CD4-positive, alpha-beta memory T cell (primary cell): ENCODE measurements around the gene SECISBP2. TPM values are rescaled to one million over a fixed set of nuclear protein-coding genes. Genes with fewer than 3 reads are reported as not detected.
A peak's percentile ranks its signal among the peaks of the same experiment; 100 is the strongest.

Experiments
- CTCF ChIA-PET: fragments of 350-600 bp; sonication (Branson Sonifier 250); formaldehyde crosslinking; loops from one replicate; lab custom pipeline; 2021; ENCODE audit warnings: inconsistent platforms; ENCODE audit not compliant: partially characterized antibody; lab: Charles Lee
- POLR2A ChIA-PET: fragments of 350-600 bp; sonication (Branson Sonifier 250); formaldehyde crosslinking; loops from one replicate; lab custom pipeline; 2021; ENCODE audit not compliant: partially characterized antibody; lab: Charles Lee
- DNase-seq, 5 donors: peaks; one replicate each; pipeline versions ENCODE4 v3.0.0 to v3.0.0-alpha.2; 2020 to 2022; ENCODE audit warnings: mixed read lengths in 1 of 5
- H3K27ac ChIP-seq: one replicate; pipeline ENCODE4 v1.7.0; 2013; ENCODE audit warnings: low read depth, low read length
- H3K27me3 ChIP-seq: 2 replicates; pipeline ENCODE4 v1.7.0; 2013; ENCODE audit warnings: mild to moderate bottlenecking, low read length, moderate library complexity; ENCODE audit not compliant: insufficient read depth
- H3K36me3 ChIP-seq: 2 replicates; pipeline ENCODE4 v1.7.0; 2013; ENCODE audit warnings: mild to moderate bottlenecking, low read length, moderate library complexity; ENCODE audit not compliant: insufficient read depth
- H3K4me1 ChIP-seq: 2 replicates; pipeline ENCODE4 v1.7.0; 2013; ENCODE audit warnings: mild to moderate bottlenecking, low read length, moderate library complexity; ENCODE audit not compliant: insufficient read depth
- H3K4me3 ChIP-seq, 2 donors: one replicate each; pipeline ENCODE4 v1.7.0; 2013; ENCODE audit warnings: low read length in 2 of 2, mild to moderate bottlenecking in 1 of 2
- H3K9me3 ChIP-seq, 2 donors: one replicate each; pipeline ENCODE4 v1.7.0; 2013; ENCODE audit warnings: low read length in 2 of 2, control low read depth in 1 of 2; ENCODE audit not compliant: control insufficient read depth in 1 of 2
- H3K27ac Mint-ChIP-seq, 7 donors: one replicate each; pipeline ENCODE4 v1.8.0; 2020 to 2021; ENCODE audit warnings: mixed read lengths in 7 of 7, mild to moderate bottlenecking in 6 of 7, inconsistent platforms in 3 of 7, moderate library complexity in 3 of 7
- H3K27me3 Mint-ChIP-seq, 2 donors: one replicate each; pipeline ENCODE4 v1.8.0; 2020 to 2021; ENCODE audit warnings: mixed read lengths in 2 of 2
- H3K36me3 Mint-ChIP-seq, 2 donors: one replicate each; pipeline ENCODE4 v1.8.0; 2020 to 2021; ENCODE audit warnings: mixed read lengths in 2 of 2, inconsistent platforms in 1 of 2, mild to moderate bottlenecking in 1 of 2
- H3K4me1 Mint-ChIP-seq, 4 donors: one replicate each; pipeline ENCODE4 v1.8.0; 2020 to 2021; ENCODE audit warnings: mixed read lengths in 4 of 4, mild to moderate bottlenecking in 1 of 4
- H3K4me3 Mint-ChIP-seq, 8 donors: one replicate each; pipeline ENCODE4 v1.8.0; 2020 to 2021; ENCODE audit warnings: mixed read lengths in 8 of 8, mild to moderate bottlenecking in 7 of 8, moderate library complexity in 6 of 8, inconsistent platforms in 3 of 8
- H3K9me3 Mint-ChIP-seq, 8 donors: one replicate each; pipeline ENCODE4 v1.8.0; 2020 to 2021; ENCODE audit warnings: mixed read lengths in 8 of 8, mild to moderate bottlenecking in 5 of 8, inconsistent platforms in 3 of 8, moderate library complexity in 1 of 8
- intact Hi-C: fragments of 100-400 bp; cut with micrococcal nuclease; formaldehyde crosslinking; loops from one replicate; pipeline ENCODE4 v1.15.1; 2023
- polyA plus RNA-seq, 2 donors: library from polyadenylated mRNA; unstranded; fragments of 300-500 nt; fragmentation: Illumina TruSeq; gene quantifications; one replicate each; pipeline ENCODE4 v1.2.3, GENCODE V29; 2021
- total RNA-seq, 2 experiments: library from RNA; stranded (reverse); gene quantifications; one replicate each; pipeline ENCODE4 v1.2.3, GENCODE V29; 2021

Gene SECISBP2
- total and polyA plus RNA-seq, 4 experiments from 2014 or later: 12.5 to 112 (median 59.9) TPM

- intact Hi-C loops: no loop called here
- peaks cover 88% of the 10 kb centered on the region for H3K36me3 ChIP-seq
- peaks cover 19% of the 10 kb centered on the region for H3K4me1 ChIP-seq
- Mint-ChIP-seq H3K36me3 (peaks cover 68 to 96% of the 10 kb centered on the region in 2 donors), H3K27me3 (no peaks in the 10 kb centered on the region), H3K9me3 (no peaks in the 10 kb centered on the region), H3K4me3 (peak overlapping the region in 7 of 8 donors; percentile 52 to 79 (median 68)), H3K27ac (peak overlapping the region; percentile 50 to 95 (median 91)), H3K4me1 (peaks cover 19 to 35% (median 28%) of the 10 kb centered on the region in 4 donors)
- no peaks in the 10 kb centered on the region for H3K9me3 ChIP-seq
- ChIA-PET CTCF (interaction anchor here (1.2 kb wide), 1 partner anchor 132 kb away, joined by 3 read pairs; no protein-coding TSS in a partner anchor), POLR2A (interaction anchor here (1.5 kb wide), 1 partner anchor 11 kb away, joined by 3 read pairs; no protein-coding TSS in a partner anchor)
- peak overlapping the region; percentile 40 for H3K27ac ChIP-seq
- H3K4me3 ChIP-seq: no peak overlapping the region
- no peak for DNase-seq
- H3K27me3 ChIP-seq: no peaks in the 10 kb centered on the region
Measured at GRCh38 chr9:89352451-89352850, 34.2 kb downstream of the SECISBP2 start.

DNA sequence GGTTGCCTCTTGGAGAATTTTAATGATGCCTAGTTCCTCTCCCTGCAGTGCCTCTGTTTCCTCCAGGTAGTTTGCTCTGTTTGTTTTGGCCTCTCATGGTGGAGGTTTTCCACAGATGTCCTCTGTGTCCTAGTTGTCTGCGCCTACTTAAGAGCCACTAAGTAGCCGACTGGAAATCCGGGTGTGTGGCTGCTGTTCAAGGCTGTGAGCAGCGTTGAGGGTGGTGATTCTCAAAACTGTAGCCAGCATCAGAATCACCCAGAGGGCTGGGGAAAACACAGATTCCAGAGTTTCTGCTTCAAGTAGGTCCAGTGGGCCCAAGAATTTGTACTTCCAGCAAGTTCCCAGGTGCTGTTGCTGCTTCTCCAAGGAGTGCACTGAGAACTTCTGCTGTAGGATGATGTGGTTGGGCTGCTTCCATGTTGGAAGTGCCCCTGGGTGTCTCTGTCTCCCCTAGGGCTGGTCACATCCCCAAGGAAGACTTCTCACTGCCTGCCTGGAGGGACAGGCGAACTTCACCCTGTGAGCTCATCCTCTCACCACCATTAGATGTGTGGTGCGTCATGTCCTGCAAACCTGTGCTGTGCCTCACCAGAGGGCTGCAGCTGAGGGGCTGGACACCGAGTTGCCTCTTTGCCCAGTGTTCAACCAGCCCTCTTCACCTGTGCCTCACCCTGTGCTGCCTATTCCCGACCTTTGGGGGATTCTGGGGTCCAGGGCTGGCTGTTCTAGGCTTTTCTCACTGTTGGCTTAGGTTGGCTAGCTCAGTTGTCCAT lies 34.8 kb downstream of the SECISBP2 start:
- H3K36me3 Mint-ChIP-seq: peaks cover 72 to 97% of the 10 kb centered on the region in 2 donors
- Histone ChIP-seq H3K27ac (peak overlapping the region; percentile 2), H3K27me3 (no peaks in the 10 kb centered on the region), H3K4me3 (no peak overlapping the region), H3K36me3 (peaks cover 88% of the 10 kb centered on the region), H3K9me3 (no peaks in the 10 kb centered on the region), H3K4me1 (peaks cover 19% of the 10 kb centered on the region)
- DNase-seq: no peak
- ChIA-PET CTCF (interaction anchor here (1.2 kb wide), 1 partner anchor 132 kb away, joined by 3 read pairs; no protein-coding TSS in a partner anchor), POLR2A (interaction anchor here (0.6 to 1.5 kb wide), 2 partner anchors 10 to 112 kb away, joined by 3 read pairs; no protein-coding TSS in a partner anchor)
- peaks cover 19 to 35% (median 28%) of the 10 kb centered on the region in 4 donors for H3K4me1 Mint-ChIP-seq
- H3K27ac Mint-ChIP-seq: peak overlapping the region; percentile 50 to 95 (median 92)
- no peaks in the 10 kb centered on the region for H3K27me3 Mint-ChIP-seq
- intact Hi-C loops: no loop called here
- H3K9me3 Mint-ChIP-seq: no peaks in the 10 kb centered on the region
- H3K4me3 Mint-ChIP-seq: peak overlapping the region; percentile 23 to 79 (median 64)

GRCh38 chr9:89353989-89354388 lies 35.7 kb downstream of the SECISBP2 start:
- H3K27me3 ChIP-seq: no peaks in the 10 kb centered on the region
- no peak overlapping the region for H3K27ac ChIP-seq
- Mint-ChIP-seq H3K36me3 (peaks cover 71 to 97% of the 10 kb centered on the region in 2 donors), H3K4me3 (no peak overlapping the region), H3K9me3 (no peaks in the 10 kb centered on the region), H3K27ac (peak overlapping the region in 5 of 7 donors; percentile 29 to 95 (median 60)), H3K27me3 (no peaks in the 10 kb centered on the region), H3K4me1 (peaks cover 19 to 35% (median 28%) of the 10 kb centered on the region in 4 donors)
- peaks cover 19% of the 10 kb centered on the region for H3K4me1 ChIP-seq
- ChIA-PET CTCF (no interaction called here), POLR2A (interaction anchor here (0.7 kb wide), 1 partner anchor 11 kb away, joined by 3 read pairs; no protein-coding TSS in a partner anchor)
- H3K36me3 ChIP-seq: peaks cover 88% of the 10 kb centered on the region
- DNase-seq: no peak
- H3K4me3 ChIP-seq: no peak overlapping the region
- H3K9me3 ChIP-seq: no peaks in the 10 kb centered on the region
- intact Hi-C loops: no loop called here

GRCh38 chr9:89354471-89354870 lies 36.2 kb downstream of the SECISBP2 start:
- CTCF ChIA-PET: no interaction called here
- DNase-seq: no peak

DNA sequence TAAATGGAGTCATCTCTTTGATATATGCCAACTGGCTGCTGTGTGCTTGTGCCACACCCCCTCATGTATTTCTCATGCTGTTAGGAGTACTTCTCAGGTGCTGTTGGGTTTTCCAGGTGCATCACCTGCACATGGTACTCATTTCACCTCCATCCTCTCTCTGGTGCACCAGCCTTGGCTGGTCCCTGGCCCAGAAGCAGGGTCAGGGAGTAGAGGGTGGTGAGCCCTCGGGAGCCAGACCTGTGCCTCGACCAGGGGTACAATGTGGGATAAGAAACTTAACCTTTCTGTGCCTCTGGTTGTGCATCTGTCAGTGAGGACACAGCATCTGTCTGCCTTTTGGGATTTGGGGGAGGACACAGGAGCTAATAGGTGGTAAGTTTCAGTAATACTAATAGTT lies 38.5 kb downstream of the SECISBP2 start:
- no peaks in the 10 kb centered on the region for H3K27me3 ChIP-seq
- no peaks in the 10 kb centered on the region for H3K9me3 ChIP-seq
- peaks cover 84% of the 10 kb centered on the region for H3K36me3 ChIP-seq
- Mint-ChIP-seq H3K4me1 (peaks cover 11 to 37% (median 20%) of the 10 kb centered on the region in 4 donors), H3K27me3 (no peaks in the 10 kb centered on the region), H3K4me3 (no peak overlapping the region), H3K9me3 (no peaks in the 10 kb centered on the region), H3K27ac (peak overlapping the region in 2 of 7 donors; percentile 86 to 89), H3K36me3 (peaks cover 71 to 98% of the 10 kb centered on the region in 2 donors)
- H3K27ac ChIP-seq: no peak overlapping the region
- intact Hi-C loops: no loop called here
- no peak for DNase-seq
- POLR2A ChIA-PET: no interaction called here
- no peak overlapping the region for H3K4me3 ChIP-seq
- CTCF ChIA-PET: interaction anchor here (1.6 kb wide), 1 partner anchor 192 kb away, joined by 4 read pairs; no protein-coding TSS in a partner anchor
- H3K4me1 ChIP-seq: peaks cover 13% of the 10 kb centered on the region

More at GRCh38 chr9:89354471-89354870, 36.2 kb downstream of the SECISBP2 start:
- POLR2A ChIA-PET: interaction anchor here (0.7 kb wide), 1 partner anchor 10 kb away, joined by 3 read pairs; no protein-coding TSS in a partner anchor
- Mint-ChIP-seq H3K4me1 (peaks cover 19 to 35% (median 28%) of the 10 kb centered on the region in 4 donors), H3K36me3 (peaks cover 71 to 98% of the 10 kb centered on the region in 2 donors), H3K4me3 (no peak overlapping the region), H3K27ac (peak overlapping the region in 5 of 7 donors; percentile 37 to 64 (median 42)), H3K27me3 (no peaks in the 10 kb centered on the region), H3K9me3 (no peaks in the 10 kb centered on the region)
- H3K27me3 ChIP-seq: no peaks in the 10 kb centered on the region
- intact Hi-C loops: no loop called here
- H3K9me3 ChIP-seq: no peaks in the 10 kb centered on the region
- no peak overlapping the region for H3K27ac ChIP-seq
- peaks cover 19% of the 10 kb centered on the region for H3K4me1 ChIP-seq
- no peak overlapping the region for H3K4me3 ChIP-seq
- peaks cover 85% of the 10 kb centered on the region for H3K36me3 ChIP-seq

DNA sequence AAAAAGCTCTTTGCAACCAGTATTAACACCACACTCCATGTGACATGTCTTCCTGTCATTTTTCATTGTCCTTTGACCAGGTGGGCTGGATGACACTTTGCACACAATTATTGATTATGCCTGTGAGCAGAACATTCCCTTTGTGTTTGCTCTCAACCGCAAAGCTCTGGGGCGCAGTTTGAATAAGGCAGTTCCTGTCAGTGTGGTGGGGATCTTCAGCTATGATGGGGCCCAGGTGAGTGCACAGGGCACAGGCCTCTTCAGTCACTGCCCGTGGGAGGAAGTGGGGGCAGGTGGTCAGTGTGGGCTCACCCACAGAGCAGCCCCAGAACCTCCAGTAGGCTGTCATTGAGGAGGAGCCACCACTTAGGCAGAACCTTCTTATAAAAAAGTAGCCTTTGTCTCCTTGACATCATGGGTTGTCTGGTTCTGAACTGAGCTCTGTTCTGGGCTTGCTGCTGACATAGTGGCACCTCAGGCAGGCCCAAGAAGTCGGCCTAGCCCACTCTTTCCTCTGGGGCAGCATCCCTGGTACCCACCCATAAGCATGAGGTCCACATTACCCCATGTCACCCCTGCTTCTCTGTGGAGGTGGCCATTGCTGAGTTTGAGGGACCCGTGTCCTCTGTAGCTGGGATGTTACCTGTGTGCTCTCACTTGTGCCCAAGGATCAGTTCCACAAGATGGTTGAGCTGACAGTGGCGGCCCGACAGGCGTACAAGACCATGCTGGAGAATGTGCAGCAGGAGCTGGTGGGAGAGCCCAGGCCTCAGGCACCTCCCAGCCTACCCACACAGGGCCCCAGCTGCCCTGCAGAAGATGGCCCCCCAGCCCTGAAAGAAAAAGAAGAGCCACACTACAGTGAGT lies 39.3 kb downstream of the SECISBP2 start:
- Histone ChIP-seq H3K27ac (no peak overlapping the region), H3K36me3 (peaks cover 84% of the 10 kb centered on the region), H3K4me3 (no peak overlapping the region), H3K27me3 (no peaks in the 10 kb centered on the region), H3K4me1 (peaks cover 6% of the 10 kb centered on the region), H3K9me3 (no peaks in the 10 kb centered on the region)
- ChIA-PET POLR2A (interaction anchor here (0.9 kb wide), 1 partner anchor 33 kb away, joined by 3 read pairs; no protein-coding TSS in a partner anchor), CTCF (interaction anchor here (1.6 kb wide), 1 partner anchor 192 kb away, joined by 4 read pairs; no protein-coding TSS in a partner anchor)
- Mint-ChIP-seq H3K4me3 (no peak overlapping the region), H3K27me3 (no peaks in the 10 kb centered on the region), H3K36me3 (peaks cover 68 to 97% of the 10 kb centered on the region in 2 donors), H3K27ac (peak overlapping the region in 6 of 7 donors; percentile 42 to 89 (median 82)), H3K4me1 (peaks cover 3 to 30% (median 13%) of the 10 kb centered on the region in 4 donors), H3K9me3 (no peaks in the 10 kb centered on the region)
- DNase-seq: no peak
- intact Hi-C loops: no loop called here
